ENCODE results near the gene MED29. TPM values are rescaled to one million over a fixed set of nuclear protein-coding genes. Genes with fewer than 3 reads are reported as not detected.

The MED29 gene
- total RNA-seq, 1 experiment from 2014 or later, result 739 TPM

DNA sequence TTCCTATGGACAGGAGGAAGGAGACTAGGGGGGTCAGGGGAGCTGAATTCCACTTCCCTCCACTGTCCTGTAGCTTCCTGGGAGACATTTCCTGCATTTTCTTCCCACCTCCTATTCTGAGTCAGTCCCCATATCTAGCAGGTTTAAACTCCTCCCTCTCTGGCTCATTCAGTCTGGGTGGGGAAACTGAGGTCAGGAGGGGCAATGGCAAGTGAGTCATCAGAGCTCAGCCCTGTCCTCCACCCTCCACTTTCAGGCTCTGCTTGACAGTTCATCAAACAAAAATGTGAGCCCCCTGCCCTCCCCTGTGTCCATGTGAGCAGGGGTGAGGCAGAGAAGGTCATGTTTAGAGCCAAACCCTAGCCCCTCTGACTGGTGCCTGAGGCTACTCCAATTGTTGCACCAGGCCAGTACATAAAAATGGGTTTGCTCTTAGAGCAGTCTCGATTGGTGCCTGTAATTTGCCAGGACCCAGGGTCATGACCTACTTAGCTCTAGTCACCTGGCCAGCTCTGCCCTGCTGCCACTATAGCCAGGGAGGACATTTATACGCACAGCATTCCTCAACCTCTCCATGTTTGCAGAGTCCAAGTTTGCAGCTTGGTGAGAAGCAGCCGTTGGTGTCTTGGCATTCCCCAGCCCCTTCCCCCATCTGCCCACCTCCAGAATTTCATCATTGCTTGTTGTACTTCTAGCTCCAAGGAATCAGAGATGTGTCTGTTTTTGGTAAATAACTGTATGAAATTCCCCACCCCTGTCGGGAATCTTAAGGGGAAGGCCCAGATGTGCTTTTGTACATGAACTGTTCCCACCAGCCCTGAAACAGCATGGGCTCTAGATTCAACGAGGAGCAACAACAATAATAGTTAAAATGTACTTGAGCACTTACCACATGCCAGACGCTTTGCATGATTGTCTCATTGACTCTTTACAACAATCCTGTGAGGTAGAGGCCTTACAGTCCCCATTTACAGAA lies 28.2 kb upstream of the MED29 start:
- no peak overlapping the region for H3K27ac ChIP-seq (ENCODE audit: low read length)
- intact Hi-C loops (cut with micrococcal nuclease; ENCODE audit: unreplicated experiment), result no loop called here
- CTCF ChIA-PET, result interaction anchor here (0.5 to 2.5 kb wide), 13 partner anchors 10 to 635 kb away, joined by 3 to 20 read pairs (median 5); partner anchors contain the start of genes PLEKHG2 and SAMD4B
- ATAC-seq, result peak; percentile 7
- POLR2A ChIA-PET, result interaction anchor here (0.5 to 3.4 kb wide), 17 partner anchors 7 to 514 kb away, joined by 3 to 20 read pairs (median 5); partner anchors contain the start of genes IFNL1, MED29, PAF1 and RPS16
- H3K36me3 ChIP-seq (ENCODE audit: control insufficient read depth, insufficient read depth, low read length), result peaks cover 67% of the 10 kb centered on the region
- TF ChIP-seq, protein P1, sequence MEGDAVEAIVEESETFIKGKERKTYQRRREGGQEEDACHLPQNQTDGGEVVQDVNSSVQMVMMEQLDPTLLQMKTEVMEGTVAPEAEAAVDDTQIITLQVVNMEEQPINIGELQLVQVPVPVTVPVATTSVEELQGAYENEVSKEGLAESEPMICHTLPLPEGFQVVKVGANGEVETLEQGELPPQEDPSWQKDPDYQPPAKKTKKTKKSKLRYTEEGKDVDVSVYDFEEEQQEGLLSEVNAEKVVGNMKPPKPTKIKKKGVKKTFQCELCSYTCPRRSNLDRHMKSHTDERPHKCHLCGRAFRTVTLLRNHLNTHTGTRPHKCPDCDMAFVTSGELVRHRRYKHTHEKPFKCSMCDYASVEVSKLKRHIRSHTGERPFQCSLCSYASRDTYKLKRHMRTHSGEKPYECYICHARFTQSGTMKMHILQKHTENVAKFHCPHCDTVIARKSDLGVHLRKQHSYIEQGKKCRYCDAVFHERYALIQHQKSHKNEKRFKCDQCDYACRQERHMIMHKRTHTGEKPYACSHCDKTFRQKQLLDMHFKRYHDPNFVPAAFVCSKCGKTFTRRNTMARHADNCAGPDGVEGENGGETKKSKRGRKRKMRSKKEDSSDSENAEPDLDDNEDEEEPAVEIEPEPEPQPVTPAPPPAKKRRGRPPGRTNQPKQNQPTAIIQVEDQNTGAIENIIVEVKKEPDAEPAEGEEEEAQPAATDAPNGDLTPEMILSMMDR (IDR thresholded peaks at IDR 0.05), result no peak
- TF ChIP-seq, protein P2, sequence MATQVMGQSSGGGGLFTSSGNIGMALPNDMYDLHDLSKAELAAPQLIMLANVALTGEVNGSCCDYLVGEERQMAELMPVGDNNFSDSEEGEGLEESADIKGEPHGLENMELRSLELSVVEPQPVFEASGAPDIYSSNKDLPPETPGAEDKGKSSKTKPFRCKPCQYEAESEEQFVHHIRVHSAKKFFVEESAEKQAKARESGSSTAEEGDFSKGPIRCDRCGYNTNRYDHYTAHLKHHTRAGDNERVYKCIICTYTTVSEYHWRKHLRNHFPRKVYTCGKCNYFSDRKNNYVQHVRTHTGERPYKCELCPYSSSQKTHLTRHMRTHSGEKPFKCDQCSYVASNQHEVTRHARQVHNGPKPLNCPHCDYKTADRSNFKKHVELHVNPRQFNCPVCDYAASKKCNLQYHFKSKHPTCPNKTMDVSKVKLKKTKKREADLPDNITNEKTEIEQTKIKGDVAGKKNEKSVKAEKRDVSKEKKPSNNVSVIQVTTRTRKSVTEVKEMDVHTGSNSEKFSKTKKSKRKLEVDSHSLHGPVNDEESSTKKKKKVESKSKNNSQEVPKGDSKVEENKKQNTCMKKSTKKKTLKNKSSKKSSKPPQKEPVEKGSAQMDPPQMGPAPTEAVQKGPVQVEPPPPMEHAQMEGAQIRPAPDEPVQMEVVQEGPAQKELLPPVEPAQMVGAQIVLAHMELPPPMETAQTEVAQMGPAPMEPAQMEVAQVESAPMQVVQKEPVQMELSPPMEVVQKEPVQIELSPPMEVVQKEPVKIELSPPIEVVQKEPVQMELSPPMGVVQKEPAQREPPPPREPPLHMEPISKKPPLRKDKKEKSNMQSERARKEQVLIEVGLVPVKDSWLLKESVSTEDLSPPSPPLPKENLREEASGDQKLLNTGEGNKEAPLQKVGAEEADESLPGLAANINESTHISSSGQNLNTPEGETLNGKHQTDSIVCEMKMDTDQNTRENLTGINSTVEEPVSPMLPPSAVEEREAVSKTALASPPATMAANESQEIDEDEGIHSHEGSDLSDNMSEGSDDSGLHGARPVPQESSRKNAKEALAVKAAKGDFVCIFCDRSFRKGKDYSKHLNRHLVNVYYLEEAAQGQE (IDR thresholded peaks at IDR 0.05; ENCODE audit: insufficient read depth in 1 of 2, low read depth in 2 of 2, low read length in 1 of 2), result no peak
- no peak for TF ChIP-seq SIN3A (IDR thresholded peaks at IDR 0.05; ENCODE audit: borderline replicate concordance, insufficient read depth, low read depth, low read length)
- no peak for TF ChIP-seq TCF7L2 (IDR thresholded peaks at IDR 0.05; ENCODE audit: low read depth, low read length)
- no peak for TF ChIP-seq POLR2AphosphoS5 (IDR thresholded peaks at IDR 0.05; ENCODE audit: low read depth, low read length)
- H3K27me3 ChIP-seq (ENCODE audit: control insufficient read depth, insufficient read depth, low read length), result no peaks in the 10 kb centered on the region
- no peak for DNase-seq (ENCODE audit: low read depth, low spot score)
- BruUV-seq (replicated peaks), result no TSS peak
- in situ Hi-C loops (cut with HindIII; ENCODE audit: low pct_unique_long_range_greater_than_20kb, low sequenced_read_pairs), result no loop called here
- no peak overlapping the region for H3K4me3 ChIP-seq (ENCODE audit: low read depth in 2 of 2, low read length in 2 of 2)
- H3K4me1 ChIP-seq (ENCODE audit: control insufficient read depth, insufficient read depth, low read length), result peaks cover 5% of the 10 kb centered on the region; the same call in 1 of the 2 replicates
- no peaks in the 10 kb centered on the region for H3K9me3 ChIP-seq (ENCODE audit: control insufficient read depth, insufficient read depth, low read depth, low read length)

DNA sequence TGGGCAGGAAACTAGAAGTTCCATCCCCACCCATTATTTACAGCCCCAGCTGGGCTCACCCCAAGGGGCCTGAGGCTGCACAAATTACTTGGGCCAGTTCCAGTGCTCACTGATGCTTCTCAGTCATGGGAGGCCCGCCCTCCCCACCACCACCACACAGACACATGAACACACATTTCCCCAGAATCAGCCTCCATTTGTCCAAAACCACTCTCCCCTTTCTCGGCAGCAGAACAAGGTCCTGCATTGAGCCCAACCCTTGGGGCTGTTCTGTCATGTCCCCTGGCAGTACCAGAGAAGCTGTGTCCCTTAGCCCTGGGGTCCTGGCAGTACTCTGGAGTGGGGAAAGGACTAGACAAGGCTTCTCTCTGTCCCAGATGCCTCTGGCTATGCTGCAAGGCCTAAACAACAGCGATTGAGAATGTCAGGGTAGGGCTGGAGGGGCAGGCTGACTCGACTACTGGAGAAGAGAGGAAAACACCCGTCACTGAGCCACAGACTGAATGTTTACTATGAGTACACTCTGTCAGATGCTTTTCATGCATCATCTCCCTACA lies 27.2 kb upstream of the MED29 start:
- Histone ChIP-seq H3K4me3 (ENCODE audit: low read depth in 2 of 2, low read length in 2 of 2) (no peak overlapping the region), H3K27ac (ENCODE audit: low read length) (no peak overlapping the region), H3K9me3 (ENCODE audit: control insufficient read depth, insufficient read depth, low read depth, low read length) (no peaks in the 10 kb centered on the region), H3K4me1 (ENCODE audit: control insufficient read depth, insufficient read depth, low read length) (peaks cover 5% of the 10 kb centered on the region; the same call in 1 of the 2 replicates), H3K27me3 (ENCODE audit: control insufficient read depth, insufficient read depth, low read length) (no peaks in the 10 kb centered on the region), H3K36me3 (ENCODE audit: control insufficient read depth, insufficient read depth, low read length) (peaks cover 67% of the 10 kb centered on the region)
- CTCF ChIA-PET, result interaction anchor here (0.5 to 2.5 kb wide), 3 partner anchors 34 to 367 kb away, joined by 3 to 20 read pairs (median 3); no protein-coding TSS in a partner anchor
- ATAC-seq (peak; percentile 1; the same call in 1 of the 2 replicates), DNase-seq (ENCODE audit: low read depth, low spot score) (no peak)
- no TSS peak for BruUV-seq (replicated peaks)
- in situ Hi-C loops (cut with HindIII; ENCODE audit: low pct_unique_long_range_greater_than_20kb, low sequenced_read_pairs), result no loop called here
- intact Hi-C loops (cut with micrococcal nuclease; ENCODE audit: unreplicated experiment), result no loop called here
- POLR2A ChIA-PET, result interaction anchor here (0.5 to 2.3 kb wide), 4 partner anchors 14 to 40 kb away, joined by 3 to 17 read pairs (median 6); partner anchors contain the start of gene MED29
- TF ChIP-seq, protein P2 (IDR thresholded peaks at IDR 0.05; ENCODE audit: insufficient read depth in 1 of 2, low read depth in 2 of 2, low read length in 1 of 2), result no peak
- no peak for TF ChIP-seq POLR2AphosphoS5 (IDR thresholded peaks at IDR 0.05; ENCODE audit: low read depth, low read length)
- TF ChIP-seq SIN3A (IDR thresholded peaks at IDR 0.05; ENCODE audit: borderline replicate concordance, insufficient read depth, low read depth, low read length), result no peak
- TF ChIP-seq TCF7L2 (IDR thresholded peaks at IDR 0.05; ENCODE audit: low read depth, low read length), result no peak
- TF ChIP-seq, protein P1 (IDR thresholded peaks at IDR 0.05), result no peak
